Kidney epithelial cell (primary cell): ENCODE results near the gene PCCA. TPM values are rescaled to one million over a fixed set of nuclear protein-coding genes. Genes with fewer than 3 reads are reported as not detected.
A peak's percentile ranks its signal among the peaks of the same experiment; 100 is the strongest.

Experiments used
- DNase-seq: peaks from one replicate; pipeline ENCODE4 v3.0.0-alpha.2; 2010; ENCODE audit warnings: low read depth
- H3K27me3 ChIP-seq: 2 replicates; pipeline ENCODE4 v1.6.0; 2011; ENCODE audit warnings: low read length; ENCODE audit not compliant: control insufficient read depth, insufficient read depth
- H3K36me3 ChIP-seq: 2 replicates; pipeline ENCODE4 v1.5.1; 2011; ENCODE audit warnings: low read length; ENCODE audit not compliant: control insufficient read depth, insufficient read depth
- H3K4me3 ChIP-seq: 2 replicates; pipeline ENCODE4 v1.5.1; 2011; ENCODE audit warnings: low read depth, mild to moderate bottlenecking, control low read depth, low read length
- CTCF ChIP-seq: IDR thresholded peaks from 2 replicates; pipeline ENCODE4 v1.5.1; 2011; ENCODE audit warnings: mild to moderate bottlenecking, moderate library complexity, low read length, control low read depth, inconsistent platforms; ENCODE audit not compliant: insufficient read depth, poor library complexity, severe bottlenecking
- total RNA-seq: library from RNA; depleted of rRNA; stranded (reverse); fragments of >200 nt; gene quantifications from 2 replicates; pipeline ENCODE4 v1.2.3, GENCODE V29; 2015

The PCCA gene
- total RNA-seq, 1 donor from 2014 or later = 15.7 TPM

- DNase-seq = no peak
- Histone ChIP-seq H3K36me3 (no peaks in the 10 kb centered on the region), H3K27me3 (no peaks in the 10 kb centered on the region), H3K4me3 (no peak overlapping the region)
- TF ChIP-seq CTCF = no peak
Observed at GRCh38 chr13:100323937-100324336, 235.0 kb downstream of the PCCA start.

GRCh38 chr13:100330662-100331061 lies 241.8 kb downstream of the PCCA start:
- Histone ChIP-seq H3K4me3 (no peak overlapping the region), H3K36me3 (no peaks in the 10 kb centered on the region), H3K27me3 (no peaks in the 10 kb centered on the region)
- no peak for DNase-seq
- TF ChIP-seq CTCF = no peak

- TF ChIP-seq CTCF = no peak
- Histone ChIP-seq H3K4me3 (no peak overlapping the region), H3K27me3 (no peaks in the 10 kb centered on the region), H3K36me3 (no peaks in the 10 kb centered on the region)
- DNase-seq = no peak
Observed at GRCh38 chr13:100333141-100333540, 244.2 kb downstream of the PCCA start.

- TF ChIP-seq CTCF = no peak
- Histone ChIP-seq H3K4me3 (no peak overlapping the region), H3K27me3 (no peaks in the 10 kb centered on the region), H3K36me3 (no peaks in the 10 kb centered on the region)
- DNase-seq = peak; percentile 54
Observed at GRCh38 chr13:100334214-100334613, 245.3 kb downstream of the PCCA start.

GRCh38 chr13:100336795-100337516 lies 248.1 kb downstream of the PCCA start:
- Histone ChIP-seq H3K36me3 (no peaks in the 10 kb centered on the region), H3K27me3 (no peaks in the 10 kb centered on the region), H3K4me3 (no peak overlapping the region)
- DNase-seq = no peak
- TF ChIP-seq CTCF = no peak

GRCh38 chr13:100338275-100338674 lies 249.4 kb downstream of the PCCA start:
- no peak for TF ChIP-seq CTCF
- no peaks in the 10 kb centered on the region for H3K36me3 ChIP-seq
- no peak for DNase-seq
- H3K27me3 ChIP-seq = no peaks in the 10 kb centered on the region
- H3K4me3 ChIP-seq = no peak overlapping the region
